IPS-11a (cell line): ENCODE data around the gene SMC4.

Source experiments
- H3K4me3 ChIP-seq: one replicate; pipeline ENCODE4 v1.5.1; 2013; ENCODE audit warnings: low read depth, low read length, control low read depth

The SMC4 gene

DNA sequence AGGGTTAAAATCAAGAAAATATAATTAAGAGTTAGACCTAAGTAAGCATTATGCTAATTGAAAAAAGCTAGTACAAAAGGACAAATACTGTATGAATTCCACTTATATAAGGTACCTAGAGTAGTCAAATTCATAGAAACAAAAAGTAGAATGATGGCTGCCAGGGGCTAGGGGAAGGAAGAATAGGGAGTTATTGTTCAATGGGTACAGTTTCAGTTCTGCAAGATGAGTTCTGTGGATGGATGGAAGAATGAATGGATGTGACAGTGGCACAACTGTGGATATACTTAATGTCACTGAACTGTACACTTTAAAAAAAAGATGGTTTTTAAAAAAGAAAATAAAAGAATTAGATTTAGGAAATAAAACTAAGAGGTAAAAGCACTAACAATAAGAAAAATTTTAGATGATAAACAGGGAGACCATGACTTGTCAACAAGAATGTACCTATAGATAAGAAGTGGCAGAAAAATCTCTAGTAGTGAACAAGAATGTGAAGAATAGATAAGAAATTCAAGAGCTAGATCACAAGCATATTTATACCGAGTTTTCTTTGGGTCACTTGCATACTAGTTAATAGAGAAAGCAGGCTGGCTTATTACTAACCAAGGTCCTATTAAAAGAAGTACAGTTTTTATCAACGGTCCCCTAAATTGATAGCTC lies 6.0 kb upstream of the SMC4 start:
- no peak overlapping the region for H3K4me3 ChIP-seq

DNA sequence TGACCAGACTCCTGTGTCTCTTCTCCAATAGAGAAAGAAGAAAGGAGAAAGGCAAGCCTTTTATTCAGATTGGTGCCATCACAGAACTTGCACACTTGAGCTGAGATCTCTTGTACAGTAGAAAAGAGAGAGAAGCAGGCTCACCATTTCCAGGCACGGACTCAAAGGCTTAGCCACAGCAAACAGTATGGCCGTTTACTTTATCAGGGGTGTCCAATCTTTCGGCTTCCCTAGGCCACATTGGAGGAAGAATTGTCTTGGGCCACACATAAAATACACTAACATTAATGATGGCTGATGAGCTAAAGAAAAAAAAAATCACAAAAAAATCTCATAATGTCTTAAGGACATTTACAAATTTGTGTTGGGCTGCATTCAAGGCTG lies 5.4 kb upstream of the SMC4 start:
- H3K4me3 ChIP-seq = no peak overlapping the region

DNA sequence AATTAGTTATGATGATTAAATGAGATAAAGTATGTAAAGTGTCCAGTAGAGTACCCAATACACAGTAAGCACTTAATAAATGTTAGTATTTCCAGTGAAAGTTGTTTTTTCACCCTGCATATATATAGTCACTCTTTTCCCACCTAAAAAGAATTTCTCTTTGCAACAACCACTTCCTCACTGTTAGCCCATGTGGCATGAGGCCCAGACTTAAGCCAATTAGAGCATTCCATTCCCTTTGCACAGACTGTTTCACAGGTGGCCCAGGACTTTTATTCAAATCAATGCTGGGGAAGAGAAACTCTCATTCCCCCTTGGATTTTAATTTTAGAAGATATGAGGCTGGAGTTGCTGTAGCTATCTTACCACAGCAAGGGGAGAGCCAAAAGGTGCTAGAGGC lies 4.2 kb upstream of the SMC4 start:
- H3K4me3 ChIP-seq = no peak overlapping the region

DNA sequence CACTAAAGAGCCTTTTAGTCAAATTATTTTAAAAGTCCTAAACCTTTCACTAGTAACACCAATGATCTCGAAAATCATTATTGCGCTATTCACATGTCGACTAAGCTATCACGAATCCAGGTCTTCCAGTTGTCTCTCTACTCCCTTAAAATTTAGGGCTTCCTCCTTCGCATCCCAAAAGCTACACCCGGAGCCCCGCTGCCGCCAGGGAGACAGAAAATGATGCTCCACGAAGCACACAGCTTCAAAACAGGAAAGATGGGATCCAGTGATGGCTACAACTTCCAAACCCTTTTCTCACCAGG lies 678 bp upstream of the SMC4 start:
- peak overlapping the region; percentile 95 for H3K4me3 ChIP-seq

DNA sequence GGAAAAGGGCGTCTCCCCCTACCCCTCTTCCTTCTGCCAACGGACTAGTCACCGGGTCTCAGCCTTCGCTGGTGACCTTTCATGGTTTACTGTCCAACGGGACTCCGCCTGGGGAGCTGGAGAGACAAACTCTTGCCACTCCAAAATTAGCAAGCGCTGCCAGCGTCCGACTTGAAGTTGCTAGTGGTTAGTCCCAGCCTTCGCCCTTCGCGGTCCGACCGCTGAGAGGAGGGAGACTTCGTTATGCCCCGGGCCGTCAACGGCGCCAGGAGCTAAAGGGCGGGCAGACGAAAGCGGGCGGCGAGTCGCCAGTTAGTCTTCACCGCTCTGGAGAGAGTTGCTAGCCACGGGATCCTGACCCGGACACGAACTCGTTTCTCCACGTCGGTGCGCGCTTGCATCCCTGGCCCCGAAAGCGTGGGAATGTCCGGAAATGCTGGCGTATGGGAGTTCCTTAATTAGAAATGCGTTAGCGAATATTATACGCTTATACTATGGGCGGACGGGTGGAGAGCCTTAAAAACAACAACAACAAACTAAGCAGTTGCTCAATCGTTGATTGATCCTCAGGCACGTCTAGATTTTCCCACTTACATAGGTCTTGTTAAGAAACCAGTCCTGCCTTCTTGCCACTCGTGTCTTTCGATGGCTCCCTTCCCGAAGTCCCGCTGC lies 716 bp downstream of the SMC4 start:
- peak overlapping the region; percentile 95 for H3K4me3 ChIP-seq

DNA sequence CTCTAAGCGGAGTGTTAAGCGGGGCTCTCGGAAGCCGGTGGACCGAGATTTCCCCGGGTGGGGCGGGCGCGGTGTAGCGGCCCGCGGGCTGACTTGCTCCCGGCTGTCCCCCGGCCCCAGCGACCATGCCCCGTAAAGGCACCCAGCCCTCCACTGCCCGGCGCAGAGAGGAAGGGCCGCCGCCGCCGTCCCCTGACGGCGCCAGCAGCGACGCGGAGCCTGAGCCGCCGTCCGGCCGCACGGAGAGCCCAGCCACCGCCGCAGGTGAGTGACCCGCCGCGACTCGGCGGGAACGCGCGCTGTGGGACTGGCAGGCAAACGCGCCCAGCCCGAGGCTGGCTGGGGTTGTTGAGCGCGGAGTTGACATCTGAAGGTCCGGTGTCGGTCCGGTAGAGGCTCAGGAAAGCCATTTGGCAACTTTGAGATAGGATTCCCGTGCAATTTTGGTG lies 1.3 kb downstream of the SMC4 start:
- peak overlapping the region; percentile 95 for H3K4me3 ChIP-seq

DNA sequence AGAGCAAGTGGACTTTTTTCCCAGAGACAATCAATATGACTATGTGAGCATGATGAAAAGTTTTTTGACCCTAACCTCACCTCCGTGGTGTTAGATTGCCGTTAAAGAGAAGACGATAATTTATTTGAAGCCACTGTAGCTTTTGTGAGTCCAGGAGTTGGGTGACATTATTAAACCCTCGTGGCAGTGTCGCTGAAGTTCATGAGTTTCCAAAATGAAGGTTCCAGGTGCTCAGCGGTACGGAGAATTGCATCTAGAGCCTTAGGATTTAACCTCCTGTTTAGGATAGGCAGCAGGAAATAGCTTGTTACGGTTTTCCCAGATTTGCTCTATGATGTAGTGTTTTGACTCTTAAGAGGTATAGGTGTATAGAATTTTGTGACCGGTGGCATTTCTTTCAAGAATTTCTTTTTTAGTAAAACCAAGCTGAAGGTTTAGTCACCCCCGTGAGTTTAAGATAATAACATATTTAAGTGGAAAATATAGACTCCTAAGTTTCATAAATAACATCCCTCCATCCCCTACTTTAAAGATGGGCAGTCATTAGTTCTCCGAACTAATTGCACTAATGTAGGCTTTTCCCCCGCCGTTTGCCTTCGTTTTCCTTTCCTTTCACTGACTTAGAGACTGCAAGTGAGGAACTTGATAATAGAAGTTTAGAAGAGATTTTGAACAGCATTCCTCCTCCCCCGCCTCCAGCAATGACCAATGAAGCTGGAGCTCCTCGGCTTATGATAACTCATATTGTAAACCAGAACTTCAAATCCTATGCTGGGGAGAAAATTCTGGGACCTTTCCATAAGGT lies 2.0 kb downstream of the SMC4 start:
- H3K4me3 ChIP-seq = peak overlapping the region; percentile 95

DNA sequence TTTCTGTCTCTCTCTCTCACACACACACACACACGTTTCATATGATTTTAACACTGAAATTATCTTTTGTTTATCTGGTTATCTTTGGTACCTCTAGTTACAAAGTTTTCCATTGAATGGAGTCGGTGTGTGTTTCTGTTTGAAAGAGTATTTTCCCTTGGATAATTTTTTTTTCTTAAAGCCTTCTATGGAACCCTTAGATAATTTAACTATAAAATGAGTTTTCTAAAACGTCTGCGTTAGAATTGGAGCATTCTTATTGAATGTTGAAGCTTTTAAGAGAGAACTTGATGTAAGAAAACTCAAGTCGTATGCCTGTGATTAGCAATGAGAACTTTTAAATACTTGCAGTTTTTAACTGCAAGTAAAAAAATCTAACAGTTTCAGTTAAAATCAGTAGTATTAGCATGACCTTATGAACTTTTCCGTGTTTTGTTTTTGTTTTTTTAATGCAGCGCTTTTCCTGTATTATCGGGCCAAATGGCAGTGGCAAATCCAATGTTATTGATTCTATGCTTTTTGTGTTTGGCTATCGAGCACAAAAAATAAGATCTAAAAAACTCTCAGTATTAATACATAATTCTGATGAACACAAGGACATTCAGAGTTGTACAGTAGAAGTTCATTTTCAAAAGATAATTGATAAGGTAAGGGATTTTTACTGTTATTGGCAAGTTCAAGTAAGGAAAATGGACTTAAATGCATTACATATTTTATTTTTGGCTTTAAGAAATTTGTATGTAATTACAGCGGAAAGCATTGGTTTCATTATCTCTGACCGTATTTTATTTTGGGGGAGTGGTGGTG lies 3.0 kb downstream of the SMC4 start:
- H3K4me3 ChIP-seq = peak overlapping the region; percentile 95

DNA sequence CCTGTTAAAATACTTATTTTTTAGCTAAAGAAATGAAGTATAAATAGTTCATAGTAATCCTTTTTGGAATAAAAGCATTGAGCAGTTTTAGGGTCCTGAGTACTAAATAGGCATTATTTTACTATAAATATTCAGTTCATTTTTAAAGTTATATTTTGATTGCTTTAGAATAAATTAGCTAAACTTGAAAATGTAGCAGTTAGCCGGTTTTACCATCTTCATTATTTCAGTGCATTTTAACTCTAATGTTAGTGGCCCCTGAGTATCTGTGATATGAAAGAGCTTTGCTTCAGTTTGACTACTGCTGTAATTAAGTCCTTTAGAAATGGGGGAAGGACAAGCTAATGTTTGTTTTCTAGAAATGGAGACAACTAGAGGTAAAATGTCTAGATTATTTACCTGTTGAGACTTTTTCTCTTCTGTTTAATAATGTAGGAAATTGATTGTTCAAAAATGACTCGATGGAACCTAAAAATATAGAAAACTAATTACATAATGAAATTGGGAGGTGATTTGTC lies 3.6 kb downstream of the SMC4 start:
- no peak overlapping the region for H3K4me3 ChIP-seq

DNA sequence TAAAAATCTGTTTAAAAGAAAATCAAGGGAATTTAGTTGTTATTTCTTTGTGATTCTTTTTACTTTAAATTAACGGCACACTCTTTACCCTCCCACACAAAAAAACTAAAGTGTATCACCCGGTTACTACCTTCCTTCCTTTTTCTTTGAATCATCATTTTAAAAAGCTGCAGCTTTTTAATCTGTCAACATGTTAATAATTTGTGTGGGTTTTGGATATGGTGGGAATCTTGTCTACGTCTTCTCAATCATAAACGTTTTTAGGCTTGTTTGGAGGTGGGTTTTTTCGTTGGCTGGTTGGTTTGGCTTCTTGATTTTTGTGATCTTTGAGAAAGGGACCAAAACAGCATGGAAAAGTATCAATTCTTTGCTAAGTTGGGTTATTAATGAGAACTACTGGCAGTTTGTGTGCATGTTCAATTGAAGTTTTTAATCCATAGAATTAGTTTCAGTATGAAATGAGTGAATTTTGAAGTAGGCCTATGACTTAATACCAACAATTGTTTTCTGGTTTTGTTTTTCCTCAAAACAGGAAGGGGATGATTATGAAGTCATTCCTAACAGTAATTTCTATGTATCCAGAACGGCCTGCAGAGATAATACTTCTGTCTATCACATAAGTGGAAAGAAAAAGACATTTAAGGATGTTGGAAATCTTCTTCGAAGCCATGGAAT lies 4.5 kb downstream of the SMC4 start:
- no peak overlapping the region for H3K4me3 ChIP-seq

DNA sequence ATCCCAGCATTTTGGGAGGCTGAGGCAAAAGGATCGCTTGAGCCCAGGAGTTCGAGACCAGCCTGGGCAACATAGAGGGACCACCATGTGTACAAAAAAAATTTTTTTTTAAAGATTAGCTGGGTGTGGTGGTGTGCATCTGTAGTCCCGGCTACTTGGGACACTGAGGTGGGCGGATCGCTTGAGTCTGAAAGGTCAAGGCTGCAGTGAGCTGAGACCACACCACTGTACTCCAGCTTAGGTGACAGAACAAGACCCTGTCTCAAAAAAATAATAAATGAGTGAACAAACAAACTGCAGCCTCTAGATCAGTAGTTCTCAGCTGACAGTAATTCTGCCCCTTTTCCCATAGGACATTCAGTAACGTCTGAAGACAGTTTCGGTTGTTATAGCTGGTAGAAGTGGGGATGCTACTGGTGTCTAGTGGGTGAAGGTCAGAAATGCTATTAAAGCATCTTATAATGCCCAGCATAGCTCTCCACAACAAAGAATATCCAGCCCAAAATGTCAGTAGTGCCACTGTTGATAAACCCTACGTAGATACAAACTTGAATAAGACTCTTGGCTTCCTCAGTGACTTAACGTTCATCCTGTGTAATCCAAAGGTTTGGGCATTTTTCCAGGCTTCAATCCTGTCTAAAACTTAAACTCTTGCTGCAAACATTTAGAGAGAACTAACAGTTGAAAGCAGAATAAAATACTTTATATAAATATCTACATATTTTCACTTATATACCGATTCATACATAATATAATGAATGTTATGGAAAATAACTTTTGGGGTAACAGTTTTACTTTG lies 10.6 kb downstream of the SMC4 start:
- no peak overlapping the region for H3K4me3 ChIP-seq

DNA sequence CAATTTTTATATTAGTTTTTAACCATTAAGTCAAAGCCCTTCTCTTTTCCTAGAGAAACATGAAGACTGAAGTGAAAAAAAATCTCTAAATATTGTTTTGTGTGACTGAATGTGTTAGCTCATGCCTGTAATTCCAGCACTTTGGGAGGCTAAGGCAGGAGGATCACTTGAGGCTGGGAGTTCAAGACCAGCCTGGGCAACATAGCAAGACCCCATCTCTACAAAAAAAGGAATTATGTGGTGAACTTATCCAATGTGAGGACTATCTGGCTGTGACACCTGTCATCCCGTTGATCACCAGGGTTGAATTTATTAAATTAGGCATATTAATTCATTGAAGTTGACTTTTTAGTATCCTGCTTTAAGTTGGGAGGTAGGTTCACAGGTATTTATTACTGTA lies 13.0 kb downstream of the SMC4 start:
- H3K4me3 ChIP-seq = no peak overlapping the region

DNA sequence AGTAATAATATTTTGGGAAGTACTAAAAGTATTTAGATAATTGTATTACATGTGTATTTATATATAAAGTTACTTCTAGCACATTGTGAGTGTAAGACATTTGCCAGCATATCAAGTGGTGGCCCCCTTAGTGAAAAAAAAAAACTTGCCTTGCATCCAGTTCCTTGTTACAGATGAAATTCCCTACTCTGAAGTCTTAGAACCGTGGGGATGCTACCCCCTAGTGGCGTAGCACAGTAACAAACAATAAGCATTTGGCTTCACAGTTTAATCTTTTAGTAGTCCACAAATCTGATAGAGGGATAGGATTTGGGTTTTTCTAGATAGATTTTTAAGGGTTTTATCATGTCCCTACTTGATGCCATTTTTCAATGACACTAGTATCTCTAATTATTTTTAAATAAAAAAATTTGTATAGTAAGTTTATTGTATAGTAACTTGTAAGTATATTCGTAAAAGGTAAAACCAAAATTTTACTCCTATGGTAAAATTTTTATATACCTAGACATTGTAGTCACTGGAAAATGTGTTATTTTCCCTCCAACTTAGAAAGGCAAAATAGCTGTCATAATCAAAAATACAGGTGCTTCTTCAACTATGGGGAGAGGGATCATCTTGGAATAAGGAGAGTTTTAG lies 14.3 kb downstream of the SMC4 start:
- H3K4me3 ChIP-seq = no peak overlapping the region

DNA sequence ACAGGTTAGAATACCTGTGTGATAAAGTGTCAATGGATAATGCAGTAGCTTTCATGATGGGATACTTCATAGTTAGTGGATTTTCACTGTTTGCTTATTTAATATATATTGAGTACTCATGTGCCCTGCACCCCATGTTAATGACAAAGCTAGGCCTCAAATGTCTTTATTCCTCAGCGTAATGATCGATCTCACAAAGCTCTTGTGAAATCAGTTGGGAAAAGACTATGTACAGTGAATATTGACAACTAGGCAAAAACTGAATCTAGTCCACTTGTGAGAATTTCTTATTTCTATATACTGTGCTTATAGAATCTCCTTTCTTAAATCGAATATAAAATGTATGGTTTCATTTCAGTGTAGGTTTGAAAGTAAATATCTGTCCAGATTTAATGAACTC lies 17.9 kb downstream of the SMC4 start:
- H3K4me3 ChIP-seq = no peak overlapping the region

DNA sequence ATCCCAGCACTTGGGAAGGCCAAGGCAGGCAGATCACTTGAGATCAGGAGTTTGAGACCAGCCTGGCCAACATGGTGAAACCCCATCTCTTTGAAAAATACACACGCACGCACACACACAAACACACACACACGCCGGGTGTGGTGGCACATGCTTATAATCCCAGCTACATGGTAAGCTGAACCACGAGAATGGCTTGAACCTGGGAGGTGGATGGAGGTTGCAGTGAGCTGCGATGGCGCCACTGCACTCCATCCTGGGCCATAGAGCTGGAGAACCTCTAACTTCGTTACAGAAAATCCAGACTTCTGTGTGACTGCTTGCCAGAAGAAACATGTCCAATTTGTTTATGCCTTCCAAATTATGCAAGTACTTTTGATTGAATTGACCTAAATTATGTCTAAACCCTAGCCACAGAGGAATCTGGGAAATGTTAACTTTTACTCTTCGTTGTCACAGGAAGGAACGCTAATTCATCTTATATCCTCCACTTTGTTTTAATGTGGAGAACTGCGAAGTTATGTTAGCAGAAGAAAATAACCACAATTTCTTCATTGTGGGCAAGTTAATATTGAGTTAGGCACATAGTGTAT lies 28.5 kb downstream of the SMC4 start:
- no peak overlapping the region for H3K4me3 ChIP-seq

DNA sequence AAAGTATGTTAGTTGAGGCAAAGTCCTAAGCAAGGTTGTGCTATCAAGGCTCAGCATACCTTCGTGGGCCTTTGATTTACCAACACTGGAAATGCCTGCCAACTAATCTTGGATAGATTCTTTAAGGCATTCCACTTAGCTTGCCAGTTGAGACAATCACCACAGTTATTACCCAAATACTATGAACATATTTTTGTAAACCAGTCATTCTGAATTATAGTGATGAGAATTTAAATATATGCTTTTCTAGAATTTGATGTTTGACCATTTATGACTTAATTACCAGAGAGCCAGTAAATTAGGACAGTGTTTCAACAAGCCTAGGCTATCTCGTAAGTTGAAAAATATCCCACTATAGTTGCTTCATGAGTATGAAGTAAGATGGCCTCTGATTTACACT lies 34.6 kb downstream of the SMC4 start:
- no peak overlapping the region for H3K4me3 ChIP-seq

DNA sequence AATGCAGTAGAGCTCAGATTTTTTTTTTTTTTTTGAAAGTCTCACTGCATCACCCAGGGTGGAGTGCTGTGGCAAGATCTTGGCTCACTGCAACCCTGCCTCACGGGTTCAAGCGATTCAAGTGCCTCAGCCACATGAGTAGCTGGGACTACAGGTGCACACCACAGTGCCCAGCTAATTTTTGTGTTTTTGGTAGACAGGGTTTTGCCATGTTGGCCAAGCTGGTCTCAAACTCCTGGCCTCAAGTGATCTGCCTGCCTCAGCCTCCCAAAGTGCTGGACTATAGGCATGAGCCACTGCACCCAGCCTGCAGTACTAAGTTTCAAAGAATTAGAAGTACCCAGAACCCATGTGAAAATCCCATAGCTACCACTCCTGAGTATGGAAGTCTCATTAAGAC lies 35.6 kb downstream of the SMC4 start:
- H3K4me3 ChIP-seq = no peak overlapping the region

DNA sequence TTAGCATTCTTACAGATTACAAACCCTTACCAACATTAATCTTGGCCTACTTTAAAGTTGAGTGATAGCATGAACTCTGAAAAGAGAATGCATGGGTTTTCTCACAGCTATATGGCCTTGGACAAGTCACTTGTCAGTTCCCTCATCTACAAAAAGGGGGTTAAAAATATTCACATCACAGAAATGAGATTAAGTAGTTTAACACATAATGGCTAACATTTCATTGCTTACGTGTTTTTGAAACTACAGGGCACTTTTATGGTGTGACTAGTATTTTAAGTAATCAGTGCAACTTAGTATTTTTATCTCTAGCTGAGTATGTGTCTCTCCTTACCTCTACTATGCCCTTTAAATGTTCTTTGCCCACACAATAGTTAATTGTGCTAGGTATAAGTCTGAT lies 36.3 kb downstream of the SMC4 start:
- H3K4me3 ChIP-seq = no peak overlapping the region

DNA sequence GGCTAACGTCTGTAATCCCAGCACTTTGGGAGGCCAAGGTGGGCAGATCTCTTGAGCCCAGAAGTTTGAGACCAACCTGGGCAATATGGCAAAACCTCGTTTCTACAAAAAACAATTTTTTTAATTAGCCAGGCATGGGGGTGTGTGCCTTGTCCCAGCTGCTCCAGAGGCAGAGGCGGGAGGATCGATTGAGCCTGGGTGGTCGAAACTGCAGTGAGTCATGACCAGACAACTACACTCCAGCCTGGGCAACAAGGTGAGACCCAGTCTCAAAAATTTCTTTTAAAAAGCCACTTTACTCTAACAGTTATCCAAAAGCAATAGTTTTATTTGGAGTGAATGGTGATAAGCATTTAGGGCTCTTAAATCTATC lies 37.6 kb downstream of the SMC4 start:
- no peak overlapping the region for H3K4me3 ChIP-seq
